H9 (cell line): Measurements from ENCODE around the gene TTC28. TPM values are rescaled to one million over a fixed set of nuclear protein-coding genes. Genes with fewer than 3 reads are reported as not detected.

ENCODE experiments used
- DNase-seq: peaks from one replicate; pipeline ENCODE4 v3.0.0-alpha.2; 2017
- H2AFZ ChIP-seq: one replicate; pipeline ENCODE4 v1.6.1; 2013; ENCODE audit warnings: mild to moderate bottlenecking, low read length, control low read depth, moderate library complexity
- H2AK5ac ChIP-seq: 2 replicates; pipeline ENCODE4 v1.6.1; 2013; ENCODE audit warnings: low read length, control low read depth, mixed read lengths; ENCODE audit not compliant: insufficient read length
- H2BK120ac ChIP-seq: one replicate; pipeline ENCODE4 v1.6.1; 2013; ENCODE audit warnings: low read depth, mild to moderate bottlenecking, low read length, control low read depth, inconsistent platforms; ENCODE audit not compliant: poor library complexity, severe bottlenecking
- H2BK12ac ChIP-seq: 2 replicates; pipeline ENCODE4 v1.6.1; 2013; ENCODE audit warnings: low read length, control low read depth, mixed read lengths, low read depth; ENCODE audit not compliant: insufficient read length
- H2BK15ac ChIP-seq: 2 replicates; pipeline ENCODE4 v1.6.1; 2013; ENCODE audit warnings: low read depth, low read length, control low read depth
- H2BK20ac ChIP-seq: one replicate; pipeline ENCODE4 v1.6.1; 2013; ENCODE audit warnings: low read depth, mild to moderate bottlenecking, low read length, control low read depth, inconsistent platforms; ENCODE audit not compliant: poor library complexity, severe bottlenecking
- H2BK5ac ChIP-seq: 2 replicates; pipeline ENCODE4 v1.6.1; 2013; ENCODE audit warnings: low read length, control low read depth, mixed read lengths; ENCODE audit not compliant: insufficient read length
- H3K14ac ChIP-seq: 2 replicates; pipeline ENCODE4 v1.6.1; 2013; ENCODE audit warnings: low read length, control low read depth; ENCODE audit not compliant: insufficient read depth
- H3K18ac ChIP-seq: 2 replicates; pipeline ENCODE4 v1.6.1; 2013; ENCODE audit warnings: low read depth, mild to moderate bottlenecking, mixed read lengths, low read length, control low read depth; ENCODE audit not compliant: insufficient read length
- H3K23ac ChIP-seq: 2 replicates; pipeline ENCODE4 v1.6.1; 2013; ENCODE audit warnings: low read length, control low read depth, mixed read lengths, low read depth; ENCODE audit not compliant: insufficient read length
- H3K23me2 ChIP-seq: 2 replicates; pipeline ENCODE4 v1.6.1; 2013; ENCODE audit warnings: low read depth, mild to moderate bottlenecking, mixed read lengths, low read length, control low read depth; ENCODE audit not compliant: insufficient read length, poor library complexity, severe bottlenecking
- H3K27ac ChIP-seq: 2 replicates; pipeline ENCODE4 v1.5.1; 2013; ENCODE audit warnings: low read length, control low read depth, mixed read lengths, low read depth; ENCODE audit not compliant: insufficient read length
- H3K27me3 ChIP-seq: 2 replicates; pipeline ENCODE4 v1.6.1; 2013; ENCODE audit warnings: low read length, control low read depth, inconsistent platforms; ENCODE audit not compliant: insufficient read depth
- H3K4ac ChIP-seq: 2 replicates; pipeline ENCODE4 v1.6.1; 2013; ENCODE audit warnings: low read depth, mild to moderate bottlenecking, control low read depth, inconsistent platforms, low read length, moderate library complexity
- H3K4me1 ChIP-seq: 2 replicates; pipeline ENCODE4 v1.6.1; 2013; ENCODE audit warnings: low read length, control low read depth, inconsistent platforms; ENCODE audit not compliant: insufficient read depth
- H3K4me2 ChIP-seq: 2 replicates; pipeline ENCODE4 v1.6.1; 2013; ENCODE audit warnings: low read length, control low read depth, mixed read lengths; ENCODE audit not compliant: insufficient read length, insufficient read depth
- H3K56ac ChIP-seq: 2 replicates; pipeline ENCODE4 v1.6.1; 2013; ENCODE audit warnings: low read depth, mild to moderate bottlenecking, mixed read lengths, low read length, control low read depth; ENCODE audit not compliant: insufficient read length
- H3K79me1 ChIP-seq: 2 replicates; pipeline ENCODE4 v1.6.1; 2013; ENCODE audit warnings: low read depth, mild to moderate bottlenecking, moderate library complexity, low read length, control low read depth, inconsistent platforms; ENCODE audit not compliant: insufficient read depth, poor library complexity, severe bottlenecking
- H3K79me2 ChIP-seq: 2 replicates; pipeline ENCODE4 v1.6.1; 2013; ENCODE audit warnings: low read length, control low read depth, inconsistent platforms; ENCODE audit not compliant: insufficient read depth
- H3K9ac ChIP-seq: 2 replicates; pipeline ENCODE4 v1.6.1; 2013; ENCODE audit warnings: low read length, control low read depth, mixed read lengths; ENCODE audit not compliant: insufficient read length; ENCODE audit errors: extremely low read depth
- H3K9me3 ChIP-seq: one replicate; pipeline ENCODE4 v1.6.1; 2013; ENCODE audit warnings: low read depth, low read length, inconsistent platforms; ENCODE audit not compliant: control insufficient read depth
- H3T11ph ChIP-seq: one replicate; pipeline ENCODE4 v1.6.1; 2013; ENCODE audit warnings: mild to moderate bottlenecking, low read length, control low read depth, inconsistent platforms
- H4K20me1 ChIP-seq: one replicate; pipeline ENCODE4 v1.6.1; 2013; ENCODE audit not compliant: control insufficient read depth, insufficient read length, insufficient read depth
- H4K5ac ChIP-seq: 2 replicates; pipeline ENCODE4 v1.6.1; 2013; ENCODE audit warnings: low read depth, mild to moderate bottlenecking, mixed read lengths, low read length, control low read depth; ENCODE audit not compliant: insufficient read length
- H4K8ac ChIP-seq: replicated peaks from 2 replicates; pipeline ENCODE4 v1.6.1; 2013; ENCODE audit warnings: low read length, control low read depth, mixed read lengths, low read depth; ENCODE audit not compliant: insufficient read length
- H4K91ac ChIP-seq: 2 replicates; pipeline ENCODE4 v1.6.1; 2013; ENCODE audit warnings: low read depth, mild to moderate bottlenecking, moderate library complexity, mixed read lengths, low read length, control low read depth; ENCODE audit not compliant: insufficient read length
- H3K27ac Mint-ChIP-seq, 3 experiments: 2 replicates in 2 of 3; 3 replicates in 1 of 3; pipeline ENCODE4 v1.8.0; 2020 to 2021; ENCODE audit warnings: mixed read lengths in 3 of 3, mild to moderate bottlenecking in 1 of 3, moderate library complexity in 1 of 3
- H3K27me3 Mint-ChIP-seq: 2 replicates; pipeline ENCODE4 v1.8.0; 2021; ENCODE audit warnings: low read depth, mild to moderate bottlenecking, moderate library complexity, mixed read lengths
- H3K36me3 Mint-ChIP-seq, 3 experiments: 2 replicates in 2 of 3; 3 replicates in 1 of 3; pipeline ENCODE4 v1.8.0; 2020 to 2021; ENCODE audit warnings: low read depth in 3 of 3, mixed read lengths in 3 of 3; ENCODE audit not compliant: insufficient read depth in 1 of 3
- H3K4me1 Mint-ChIP-seq, 2 experiments: 2 replicates each; pipeline ENCODE4 v1.8.0; 2020; ENCODE audit warnings: mixed read lengths in 2 of 2
- H3K4me3 Mint-ChIP-seq, 2 experiments: 2 replicates in 1 of 2; 3 replicates in 1 of 2; pipeline ENCODE4 v1.8.0; 2020 to 2021; ENCODE audit warnings: mild to moderate bottlenecking in 2 of 2, mixed read lengths in 2 of 2, moderate library complexity in 1 of 2
- H3K9me3 Mint-ChIP-seq, 2 experiments: 2 replicates in 1 of 2; 3 replicates in 1 of 2; pipeline ENCODE4 v1.8.0; 2020; ENCODE audit warnings: mild to moderate bottlenecking in 2 of 2, mixed read lengths in 2 of 2, moderate library complexity in 1 of 2
- CTCF ChIP-seq: fragments of 200-600 bp; sonication (generic); conservative IDR thresholded peaks from 3 replicates; pipeline ENCODE4 v1.8.0; 2021; ENCODE audit warnings: antibody characterized with exemption, mild to moderate bottlenecking
- WGBS: extraction: QIAGEN DNeasy Blood & Tissue Kit; methylation state at CpG from one replicate; pipeline ENCODE4 v1.1.7; 2013; ENCODE audit warnings: missing lambda C conversion rate, low lambda C conversion rate, mixed read lengths; ENCODE audit not compliant: insufficient read length; ENCODE audit errors: extremely low coverage; 5-methylcytosine and 5-hydroxymethylcytosine counted together
- total RNA-seq: library from RNA; stranded (reverse); gene quantifications from 2 replicates; pipeline ENCODE4 v1.2.1, GENCODE V29; 2021

Gene TTC28
- total RNA-seq, 1 experiment from 2014 or later = 13.6 TPM

DNA sequence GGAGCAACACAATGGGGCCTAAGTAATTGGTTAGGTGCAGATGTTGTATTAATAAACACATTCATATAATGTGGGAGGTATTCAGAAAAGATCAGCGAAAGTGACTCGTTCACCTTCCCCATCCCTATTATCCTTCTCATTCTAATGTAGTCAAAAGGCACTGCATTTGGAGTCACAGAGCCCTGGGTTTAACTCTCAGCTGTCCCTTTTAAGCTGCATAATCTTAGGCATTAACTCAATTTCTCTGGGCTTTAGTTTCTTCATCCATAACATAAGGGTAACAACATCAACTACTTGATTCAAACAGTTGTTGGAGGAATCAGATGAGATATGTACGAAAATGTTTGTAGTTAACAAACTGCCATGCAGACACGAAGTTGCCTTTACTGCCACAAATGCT lies 573.0 kb downstream of the TTC28 start:
- Histone ChIP-seq H3K79me2 (no peaks in the 10 kb centered on the region), H4K8ac (no peak overlapping the region), H3K9me3 (no peaks in the 10 kb centered on the region), H4K20me1 (no peaks in the 10 kb centered on the region), H3K4me1 (no peaks in the 10 kb centered on the region; the same call in 1 of the 2 replicates), H4K5ac (no peak overlapping the region), H3K18ac (no peak overlapping the region), H2AFZ (no peak overlapping the region), H2BK20ac (no peak overlapping the region), H3K23ac (no peak overlapping the region), H4K91ac (no peak overlapping the region), H3K56ac (no peak overlapping the region), H3T11ph (no peak overlapping the region), H3K4me2 (no peak overlapping the region), H3K4ac (no peak overlapping the region), H2BK15ac (no peak overlapping the region), H3K27ac (no peak overlapping the region), H3K14ac (no peak overlapping the region), H3K9ac (no peak overlapping the region), H2AK5ac (no peak overlapping the region), H2BK120ac (no peak overlapping the region), H3K79me1 (no peaks in the 10 kb centered on the region), H3K23me2 (no peaks in the 10 kb centered on the region), H2BK5ac (no peak overlapping the region), H3K27me3 (no peaks in the 10 kb centered on the region), H2BK12ac (no peak overlapping the region)
- Mint-ChIP-seq H3K27ac (no peak overlapping the region), H3K9me3 (no peaks in the 10 kb centered on the region), H3K4me3 (no peak overlapping the region), H3K27me3 (no peaks in the 10 kb centered on the region; the same call in 1 of the 2 replicates), H3K4me1 (peaks cover 14 to 17% of the 10 kb centered on the region in 2 experiments), H3K36me3 (peaks cover 0 to 4% (median 3%) of the 10 kb centered on the region in 3 experiments; a peak in 3 of 7 replicates)
- DNase-seq = no peak
- TF ChIP-seq CTCF = no peak
- WGBS = no CpG with 5 or more reads among the region's 4 CpGs
